Measurements from ENCODE around the gene TMEM86B. TPM values are rescaled to one million over a fixed set of nuclear protein-coding genes. Genes with fewer than 3 reads are reported as not detected.

TMEM86B gene
- polyA plus RNA-seq, 1 of the 3 experiments (the other 2 are of a cell fraction), result 3.0 TPM

- TF ChIP-seq REST (IDR thresholded peaks at IDR 0.05; ENCODE audit: low read depth, low read length) (no peak), TCF12 (IDR thresholded peaks at IDR 0.05) (no peak), GABPA (IDR thresholded peaks at IDR 0.05; ENCODE audit: low read depth) (no peak), RXRA (IDR thresholded peaks at IDR 0.05; ENCODE audit: borderline replicate concordance, low read depth) (no peak), USF2 (IDR thresholded peaks at IDR 0.05; ENCODE audit: borderline replicate concordance, low read depth, low read length) (no peak), CHD2 (IDR thresholded peaks at IDR 0.05; ENCODE audit: low read length, partially characterized antibody) (no peak), RFX5 (IDR thresholded peaks at IDR 0.05; ENCODE audit: low read length) (no peak), ZBTB33 (IDR thresholded peaks at IDR 0.05; ENCODE audit: borderline replicate concordance, low read depth) (no peak), JUND (IDR thresholded peaks at IDR 0.05) (no peak), RCOR1 (IDR thresholded peaks at IDR 0.05; ENCODE audit: low read length) (no peak), FOSL2 (IDR thresholded peaks at IDR 0.05; ENCODE audit: borderline replicate concordance, low read depth) (no peak)
- H3K9ac ChIP-seq, result no peak overlapping the region
- no peak overlapping the region for H2AFZ ChIP-seq (ENCODE audit: low read depth)
- no peaks in the 10 kb centered on the region; the same call in 1 of the 2 replicates for H3K79me2 ChIP-seq (ENCODE audit: insufficient read depth)
- H3F3A ChIP-seq (replicated peaks; ENCODE audit: insufficient read depth), result no peaks in the 10 kb centered on the region
- H3K27me3 ChIP-seq (ENCODE audit: insufficient read depth), result no peaks in the 10 kb centered on the region
- H3K9me3 ChIP-seq, result no peaks in the 10 kb centered on the region
- DNase-seq, result no peak
- POLR2A ChIA-PET, result no interaction called here
- no peaks in the 10 kb centered on the region for H3K9me2 ChIP-seq
- H3K36me3 ChIP-seq (replicated peaks in 1 of 2; ENCODE audit: control insufficient read depth in 1 of 2, insufficient read depth in 2 of 2, low read length in 1 of 2), result peaks cover 2 to 4% of the 10 kb centered on the region in 2 experiments
- CTCF ChIA-PET, result interaction anchor here (0.6 kb wide), 1 partner anchor 199 kb away, joined by 5 read pairs; no protein-coding TSS in a partner anchor
- no peak overlapping the region for H3K4me2 ChIP-seq
- no peak overlapping the region for H3K4me3 ChIP-seq (ENCODE audit: low read depth in 2 of 2, low read length in 1 of 2)
- H3K27ac ChIP-seq (ENCODE audit: low read depth in 2 of 2, low read length in 1 of 2), result no peak overlapping the region
- no peaks in the 10 kb centered on the region for H3K4me1 ChIP-seq (ENCODE audit: control insufficient read depth in 1 of 2, insufficient read depth in 2 of 2, low read depth in 1 of 2, low read length in 1 of 2)
- 94% methylated on average over 4 of the region's 4 CpGs for WGBS (ENCODE audit: low lambda C conversion rate)
- H4K20me1 ChIP-seq (ENCODE audit: insufficient read depth), result no peaks in the 10 kb centered on the region
Observed at GRCh38 chr19:55266840-55267239, 38.3 kb upstream of the TMEM86B start.

- CTCF ChIA-PET, result no interaction called here
- WGBS (ENCODE audit: low lambda C conversion rate), result 95% methylated on average over 3 of the region's 3 CpGs
Observed at GRCh38 chr19:55266404-55266803, 37.8 kb upstream of the TMEM86B start.

More at GRCh38 chr19:55266404-55266803, 37.8 kb upstream of the TMEM86B start:
- peaks cover 2 to 4% of the 10 kb centered on the region in 2 experiments for H3K36me3 ChIP-seq (replicated peaks in 1 of 2; ENCODE audit: control insufficient read depth in 1 of 2, insufficient read depth in 2 of 2, low read length in 1 of 2)
- no peak overlapping the region for H2AFZ ChIP-seq (ENCODE audit: low read depth)
- no peaks in the 10 kb centered on the region for H3K4me1 ChIP-seq (ENCODE audit: control insufficient read depth in 1 of 2, insufficient read depth in 2 of 2, low read depth in 1 of 2, low read length in 1 of 2)
- DNase-seq, result no peak
- no peak overlapping the region for H3K4me3 ChIP-seq (ENCODE audit: low read depth in 2 of 2, low read length in 1 of 2)
- no peak for TF ChIP-seq JUND (IDR thresholded peaks at IDR 0.05)
- no peak for TF ChIP-seq SIN3A (IDR thresholded peaks at IDR 0.05; ENCODE audit: borderline replicate concordance, low read depth, low read length)
- no peak for TF ChIP-seq EZH2phosphoT487 (IDR thresholded peaks at IDR 0.05; ENCODE audit: borderline replicate concordance, low read depth)
- TF ChIP-seq NRF1 (IDR thresholded peaks at IDR 0.05; ENCODE audit: low read depth, low read length), result no peak
- no peak for TF ChIP-seq ELF1 (IDR thresholded peaks at IDR 0.05)
- TF ChIP-seq YY1 (IDR thresholded peaks at IDR 0.05; ENCODE audit: low read depth), result no peak
- TF ChIP-seq RCOR1 (IDR thresholded peaks at IDR 0.05; ENCODE audit: low read length), result no peak
- no peak for TF ChIP-seq SMC3 (IDR thresholded peaks at IDR 0.05; ENCODE audit: low read depth, low read length)
- TF ChIP-seq POLR2AphosphoS5 (IDR thresholded peaks at IDR 0.05; ENCODE audit: low read depth, low read length), result no peak
- no peak for TF ChIP-seq GATA2 (CRISPR knock-in tag; IDR thresholded peaks at IDR 0.05)
- TF ChIP-seq MXI1 (IDR thresholded peaks at IDR 0.05; ENCODE audit: low read depth, low read length), result no peak
- TF ChIP-seq GABPA (IDR thresholded peaks at IDR 0.05; ENCODE audit: low read depth), result no peak
- TF ChIP-seq FOXJ3 (CRISPR knock-in tag; IDR thresholded peaks at IDR 0.05), result no peak
- no peak for TF ChIP-seq RFX5 (IDR thresholded peaks at IDR 0.05; ENCODE audit: low read length)
- TF ChIP-seq FOXM1 (IDR thresholded peaks at IDR 0.05; ENCODE audit: low read depth), result no peak
- no peak for TF ChIP-seq FOSL2 (IDR thresholded peaks at IDR 0.05; ENCODE audit: borderline replicate concordance, low read depth)
- no peak for TF ChIP-seq PBX3 (IDR thresholded peaks at IDR 0.05)
- no peaks in the 10 kb centered on the region for H3K9me2 ChIP-seq
- no peak overlapping the region for H3K27ac ChIP-seq (ENCODE audit: low read depth in 2 of 2, low read length in 1 of 2)
- no peak overlapping the region for H3K9ac ChIP-seq
- no peaks in the 10 kb centered on the region for H3K27me3 ChIP-seq (ENCODE audit: insufficient read depth)
- no peaks in the 10 kb centered on the region for H3K9me3 ChIP-seq
- H3K4me2 ChIP-seq, result no peak overlapping the region
- no peaks in the 10 kb centered on the region for H4K20me1 ChIP-seq (ENCODE audit: insufficient read depth)
- POLR2A ChIA-PET, result no interaction called here
- no peaks in the 10 kb centered on the region; the same call in 1 of the 2 replicates for H3K79me2 ChIP-seq (ENCODE audit: insufficient read depth)
- no peaks in the 10 kb centered on the region for H3F3A ChIP-seq (replicated peaks; ENCODE audit: insufficient read depth)
